ENCODE data around the gene SLC13A5.
A peak's percentile ranks its signal among the peaks of the same experiment; 100 is the strongest.
"Not testable (repeated sequence)": the region's sequence is repeated elsewhere in the genome, so short reads cannot be mapped to it uniquely, and the experiment has no call there.

Gene SLC13A5

GRCh38 chr17:6683081-6683684, 30.0 kb downstream of the SLC13A5 start:
- DNase-seq: no peak

DNA sequence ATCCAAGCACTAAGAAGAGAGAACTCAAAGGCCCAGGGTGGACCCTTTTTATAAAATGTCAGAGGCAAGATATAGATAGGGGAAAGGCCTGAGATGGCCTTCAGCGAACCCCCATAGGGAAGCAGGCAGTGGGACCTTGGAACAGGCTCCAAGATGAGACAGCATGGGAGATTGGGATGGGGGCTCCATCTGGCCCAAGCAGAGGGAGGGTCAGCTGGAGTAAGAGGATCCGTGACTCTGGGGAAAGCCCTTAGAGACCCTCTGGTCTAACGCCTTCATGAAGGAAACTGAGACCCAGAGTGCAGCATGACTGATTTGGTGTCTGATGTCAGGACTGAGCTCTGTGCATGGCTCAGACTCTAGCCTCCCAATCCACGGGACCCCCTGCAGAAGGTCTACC, 30.8 kb downstream of the SLC13A5 start:
- DNase-seq: no peak

- no peak for DNase-seq
These were observed 31.5 kb downstream of the SLC13A5 start for GRCh38 chr17:6681671-6682070.

DNA sequence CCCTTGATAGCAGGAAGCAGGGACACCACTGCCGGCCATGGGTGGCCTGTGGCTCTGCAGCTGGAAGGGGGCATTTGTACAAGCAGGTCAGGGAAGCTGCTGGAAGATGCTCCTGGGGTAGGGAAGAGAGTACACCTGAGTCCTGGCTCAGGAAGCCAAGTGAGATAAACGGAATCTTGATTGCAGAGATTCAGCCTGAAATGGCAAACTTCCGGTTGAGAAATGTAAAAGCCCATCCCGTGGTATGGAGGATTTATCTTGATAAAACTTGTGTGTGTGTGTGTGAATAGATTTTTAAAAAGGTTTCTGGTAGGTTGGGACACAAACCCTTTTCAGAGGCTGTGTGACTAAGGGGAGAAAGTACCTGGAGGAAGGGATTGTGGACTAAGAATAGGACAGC, 32.0 kb downstream of the SLC13A5 start:
- DNase-seq: no peak

DNA sequence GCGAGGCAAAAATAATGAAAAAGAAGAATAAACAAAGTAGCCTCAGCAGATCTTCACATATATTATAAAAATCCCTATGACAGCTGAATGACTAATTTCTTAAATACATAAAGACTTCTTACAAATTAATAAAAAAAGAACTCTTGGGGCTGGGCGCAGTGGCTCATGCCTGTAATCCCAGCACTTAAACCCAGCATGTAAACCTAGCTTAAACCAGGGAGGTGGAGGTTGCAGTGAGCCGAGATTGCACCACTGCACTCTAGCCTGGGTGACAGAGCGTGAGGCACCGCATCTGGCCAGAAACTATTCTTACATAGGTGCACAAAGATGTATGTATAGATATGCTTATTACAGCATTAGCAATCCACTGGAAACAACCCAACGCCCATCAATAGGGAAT, 33.9 kb downstream of the SLC13A5 start:
- DNase-seq: no peak

DNA sequence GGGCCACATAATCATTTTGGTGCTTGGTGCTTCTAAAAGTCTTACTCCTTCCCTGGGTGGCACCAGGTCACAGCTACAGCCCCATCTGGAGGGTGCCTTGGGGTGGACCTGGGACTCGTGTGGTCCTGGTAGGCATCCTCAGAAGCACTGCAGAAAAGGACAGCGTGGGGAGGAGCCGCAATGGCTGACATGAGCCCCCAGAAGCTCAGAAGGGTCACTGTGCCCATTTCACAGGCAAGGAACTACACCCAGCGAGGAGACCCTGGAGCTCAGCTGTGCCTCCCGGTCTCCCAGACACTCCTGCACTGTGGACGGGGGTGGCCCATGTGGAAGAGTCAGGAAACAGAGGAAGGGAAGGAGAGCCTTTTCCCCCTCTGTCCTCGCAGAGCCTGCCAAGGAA, 35.2 kb downstream of the SLC13A5 start:
- no peak for DNase-seq

GRCh38 chr17:6677158-6677831, 35.9 kb downstream of the SLC13A5 start:
- no peak for DNase-seq

GRCh38 chr17:6676802-6677157, 36.4 kb downstream of the SLC13A5 start:
- DNase-seq: no peak

- no peak for DNase-seq
These were observed 37.9 kb downstream of the SLC13A5 start for GRCh38 chr17:6675201-6675825.

GRCh38 chr17:6674586-6674985, 38.6 kb downstream of the SLC13A5 start:
- no peak for DNase-seq

DNA sequence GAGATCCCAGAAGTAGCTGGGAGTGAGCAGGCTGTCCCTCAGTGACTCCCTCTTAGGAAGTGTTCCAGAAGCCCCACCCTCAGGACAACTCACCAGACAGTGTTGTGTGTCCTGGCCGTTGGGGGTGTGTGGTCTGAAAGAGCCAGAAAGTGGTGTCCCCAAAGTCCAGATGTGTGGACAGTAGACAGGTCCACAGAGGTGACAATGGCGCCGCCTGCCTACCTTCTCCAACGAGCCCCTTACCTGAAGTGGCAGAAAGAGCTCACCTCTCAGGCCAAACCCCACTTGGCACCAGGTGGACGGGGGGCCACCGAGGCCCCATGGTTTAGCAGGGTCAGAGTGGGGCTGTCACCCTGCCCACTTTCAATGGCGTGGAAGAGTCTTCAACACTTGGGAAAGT, 41.7 kb downstream of the SLC13A5 start:
- DNase-seq: no peak

GRCh38 chr17:6670999-6671398, 42.2 kb downstream of the SLC13A5 start:
- DNase-seq: no peak

DNA sequence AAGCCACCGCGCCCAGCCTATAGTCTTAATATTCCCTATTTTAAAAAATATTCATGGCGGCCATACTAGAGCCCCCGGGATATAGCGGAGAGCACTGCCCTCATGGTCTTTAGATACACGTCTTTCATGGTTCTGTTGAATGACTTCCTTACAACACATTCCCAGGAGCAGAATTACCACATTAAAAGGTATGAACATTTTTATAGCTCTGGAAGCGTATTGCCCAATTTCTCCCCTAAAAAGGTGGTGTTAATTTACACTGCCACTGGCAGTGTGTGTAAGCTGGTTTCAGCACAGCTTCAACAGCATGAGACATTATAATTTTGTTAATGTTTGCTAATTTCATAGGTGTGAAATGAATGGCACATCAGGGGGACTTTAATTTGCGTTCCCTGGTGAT, 42.6 kb downstream of the SLC13A5 start:
- DNase-seq: no peak

DNA sequence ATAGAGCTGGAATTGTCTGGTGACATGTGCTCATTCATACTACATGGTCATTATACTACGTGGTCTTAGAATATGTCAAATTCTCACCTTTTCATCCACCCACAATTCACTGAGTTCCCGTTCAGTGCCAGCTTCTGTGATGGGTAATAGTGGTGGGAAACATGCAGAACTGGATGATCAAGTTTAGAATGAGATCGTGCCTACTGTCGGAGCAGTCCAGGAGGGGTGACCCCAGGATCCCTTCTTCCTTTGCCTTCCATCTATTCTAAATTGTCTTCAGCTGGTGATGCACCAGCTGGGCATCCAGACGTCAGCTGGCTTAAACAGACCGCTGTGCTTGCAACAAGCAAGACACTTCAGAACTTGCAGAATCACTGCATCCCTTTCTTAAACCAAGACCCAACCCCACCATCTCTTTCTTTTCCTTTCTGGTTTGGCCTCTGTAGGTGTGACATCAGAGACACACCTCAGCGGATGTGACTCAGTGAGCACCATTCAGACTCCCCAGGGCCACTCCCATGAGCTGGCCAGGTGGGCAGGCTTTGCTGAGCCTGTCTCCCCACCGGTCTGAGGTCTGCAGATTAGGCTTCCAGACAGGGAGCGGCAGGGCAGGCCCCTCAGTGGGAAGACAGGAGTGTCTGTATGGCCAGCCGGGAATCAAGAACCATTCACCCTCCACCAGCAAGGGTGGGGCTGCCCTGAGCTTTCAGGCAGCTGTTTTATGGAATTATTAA, 43.5 kb downstream of the SLC13A5 start:
- DNase-seq: no peak

- DNase-seq: no peak
These were observed 44.3 kb downstream of the SLC13A5 start for GRCh38 chr17:6668727-6669425.

- DNase-seq: no peak
These were observed 45.0 kb downstream of the SLC13A5 start for GRCh38 chr17:6668219-6668618.

- no peak for DNase-seq
These were observed 45.7 kb downstream of the SLC13A5 start for GRCh38 chr17:6667516-6667915.

- DNase-seq: no peak
These were observed 46.6 kb downstream of the SLC13A5 start for GRCh38 chr17:6666557-6666956.

- DNase-seq: peak; percentile 11
These were observed 47.1 kb downstream of the SLC13A5 start for GRCh38 chr17:6666077-6666521.

DNA sequence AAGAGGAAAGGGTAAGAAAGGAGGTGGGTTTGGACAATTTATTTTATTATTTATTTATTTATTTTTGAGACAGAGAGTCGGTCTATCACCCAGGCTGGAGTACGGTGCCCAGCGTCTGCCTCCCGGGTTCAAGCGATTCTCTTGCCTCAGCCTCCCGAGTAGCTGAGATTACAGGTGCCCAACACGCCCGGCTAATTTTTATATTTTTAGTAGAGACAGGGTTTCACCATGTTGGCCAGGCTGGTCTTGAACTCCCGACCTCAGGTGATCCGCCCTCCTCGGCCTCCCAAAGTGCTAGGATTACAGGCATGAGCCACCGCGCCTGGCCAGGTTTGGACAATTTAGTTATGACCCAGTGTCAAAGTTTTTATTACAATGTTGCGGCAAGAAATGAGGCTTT, 50.0 kb downstream of the SLC13A5 start:
- DNase-seq: not testable (repeated sequence)

DNA sequence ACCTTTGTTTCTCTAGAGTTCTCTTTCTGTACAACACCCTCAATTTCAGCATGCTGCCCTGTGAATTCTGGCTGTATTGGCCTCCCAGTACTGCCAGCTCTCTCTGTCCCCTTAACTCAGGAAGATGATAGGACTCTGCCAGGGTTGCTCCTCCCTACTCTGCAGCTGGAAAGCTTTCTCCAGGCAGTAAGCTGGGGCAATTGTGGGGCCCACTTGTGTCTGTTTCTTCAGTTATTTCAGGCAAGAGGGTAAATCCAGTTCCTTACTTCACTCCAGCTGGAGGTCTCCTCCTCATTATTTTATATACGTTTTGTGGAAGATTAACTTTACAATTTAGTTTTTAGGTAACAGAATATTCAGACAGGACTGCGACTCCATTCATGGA, 51.7 kb downstream of the SLC13A5 start:
- DNase-seq: no peak

- no peak for DNase-seq
These were observed 52.2 kb downstream of the SLC13A5 start for GRCh38 chr17:6660805-6661463.

DNA sequence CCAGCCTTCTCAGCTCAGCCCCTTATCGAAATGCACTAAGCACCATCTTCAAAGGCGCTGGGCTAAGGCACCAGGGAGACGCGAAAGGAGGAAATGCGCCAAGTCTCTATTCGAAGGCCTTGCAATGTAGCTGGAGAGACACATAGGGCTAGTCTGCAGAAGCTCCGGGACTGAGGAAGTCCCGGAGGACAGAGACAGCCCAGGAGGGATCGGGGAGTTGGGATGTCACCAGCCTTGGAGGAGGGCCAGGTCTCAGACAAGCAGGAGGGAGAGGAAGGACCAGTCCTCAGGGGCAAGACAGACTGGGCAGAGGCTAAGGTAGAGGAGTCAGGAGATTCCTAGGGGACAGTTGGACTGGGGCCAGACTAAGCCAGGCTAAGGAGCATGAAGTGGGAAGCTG, 53.1 kb downstream of the SLC13A5 start:
- DNase-seq: no peak
